Loucy (cell line): ENCODE results near the gene RUFY1.

ENCODE experiments used
- CTCF ChIP-seq: fragments of 200-600 bp; sonication (generic); conservative IDR thresholded peaks from 2 replicates; pipeline ENCODE4 v1.5.1; 2014; ENCODE audit warnings: mild to moderate bottlenecking, antibody characterized with exemption, low read length
- EZH2phosphoT487 ChIP-seq: fragments of 200-600 bp; IDR thresholded peaks from 2 replicates; pipeline ENCODE4 v1.6.1; 2018; ENCODE audit warnings: antibody characterized with exemption, mild to moderate bottlenecking, moderate library complexity, borderline replicate concordance

DNA sequence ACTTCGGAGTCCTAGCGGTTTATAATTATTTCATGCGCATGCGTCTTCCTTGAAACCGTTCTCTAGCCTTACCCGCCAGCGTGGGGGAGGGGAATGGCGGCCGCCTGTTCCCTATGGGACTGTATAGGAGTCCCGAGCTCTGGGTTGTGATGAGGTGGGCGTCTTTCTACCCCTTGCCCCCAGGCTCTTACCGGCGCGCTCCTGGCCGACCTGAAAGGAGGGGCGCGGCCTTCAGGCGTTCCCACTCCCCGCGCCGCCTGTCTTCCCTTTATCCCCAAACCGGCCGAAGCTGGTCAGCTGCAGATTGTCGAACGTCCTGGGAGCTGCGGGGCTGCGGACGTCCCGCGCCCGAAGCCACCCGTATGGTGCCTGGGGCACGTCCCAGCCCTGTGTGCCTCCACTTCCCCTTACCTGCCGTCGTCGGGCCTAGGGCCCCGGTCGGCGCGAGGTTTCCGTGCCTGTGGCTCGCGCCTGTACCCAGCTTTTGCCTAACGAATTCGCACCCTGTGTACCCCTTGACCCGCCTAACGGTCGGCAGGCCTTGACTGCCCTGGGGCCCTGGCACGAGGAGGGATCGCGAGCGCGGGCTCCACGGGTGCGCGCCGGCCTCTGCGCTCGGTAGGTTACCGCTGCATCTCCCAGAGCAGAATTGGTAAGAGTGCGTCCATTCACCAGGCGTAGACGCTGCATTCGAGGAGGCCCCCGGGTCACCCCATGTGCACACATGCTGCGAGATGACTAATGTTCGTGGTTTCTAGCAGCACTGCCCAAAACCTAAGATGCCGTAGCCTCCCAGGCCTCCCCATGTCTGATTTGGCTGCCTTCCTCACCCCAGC lies 73.8 kb downstream of the RUFY1 start:
- TF ChIP-seq CTCF: no peak
- no peak for TF ChIP-seq EZH2phosphoT487
